Thyroid gland (tissue), 4 donors: ENCODE data around the gene FAM89B.
A peak's percentile ranks its signal among the peaks of the same experiment; 100 is the strongest.

ENCODE experiments used
- POLR2A ChIP-seq, 2 donors: fragments of 450-650 bp; IDR thresholded peaks; one replicate each; pipeline ENCODE4 v1.6.1; 2017; ENCODE audit warnings: antibody characterized with exemption in 2 of 2, mild to moderate bottlenecking in 2 of 2, moderate library complexity in 1 of 2
- TF ChIP-seq, protein P1 (sequence below), 6 experiments: fragments of 200-600 bp in 3 of 6; fragments of 450-650 bp in 3 of 6; sonication (generic) in 3 of 6; IDR thresholded peaks; one replicate each; pipeline ENCODE4 v1.5.1; 2016 to 2019; ENCODE audit warnings: antibody characterized with exemption in 6 of 6, mild to moderate bottlenecking in 2 of 6, inconsistent platforms in 1 of 6, moderate library complexity in 1 of 6

- TF ChIP-seq, protein P1, sequence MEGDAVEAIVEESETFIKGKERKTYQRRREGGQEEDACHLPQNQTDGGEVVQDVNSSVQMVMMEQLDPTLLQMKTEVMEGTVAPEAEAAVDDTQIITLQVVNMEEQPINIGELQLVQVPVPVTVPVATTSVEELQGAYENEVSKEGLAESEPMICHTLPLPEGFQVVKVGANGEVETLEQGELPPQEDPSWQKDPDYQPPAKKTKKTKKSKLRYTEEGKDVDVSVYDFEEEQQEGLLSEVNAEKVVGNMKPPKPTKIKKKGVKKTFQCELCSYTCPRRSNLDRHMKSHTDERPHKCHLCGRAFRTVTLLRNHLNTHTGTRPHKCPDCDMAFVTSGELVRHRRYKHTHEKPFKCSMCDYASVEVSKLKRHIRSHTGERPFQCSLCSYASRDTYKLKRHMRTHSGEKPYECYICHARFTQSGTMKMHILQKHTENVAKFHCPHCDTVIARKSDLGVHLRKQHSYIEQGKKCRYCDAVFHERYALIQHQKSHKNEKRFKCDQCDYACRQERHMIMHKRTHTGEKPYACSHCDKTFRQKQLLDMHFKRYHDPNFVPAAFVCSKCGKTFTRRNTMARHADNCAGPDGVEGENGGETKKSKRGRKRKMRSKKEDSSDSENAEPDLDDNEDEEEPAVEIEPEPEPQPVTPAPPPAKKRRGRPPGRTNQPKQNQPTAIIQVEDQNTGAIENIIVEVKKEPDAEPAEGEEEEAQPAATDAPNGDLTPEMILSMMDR (IDR thresholded peaks at IDR 0.05), result peak; percentile 15 to 53 (median 29)
- no peak for TF ChIP-seq POLR2A (IDR thresholded peaks at IDR 0.05)
These were observed 21.4 kb downstream of the FAM89B start for GRCh38 chr11:65593518-65594414.
